ENCODE measurements around the gene RAB7B.

DNA sequence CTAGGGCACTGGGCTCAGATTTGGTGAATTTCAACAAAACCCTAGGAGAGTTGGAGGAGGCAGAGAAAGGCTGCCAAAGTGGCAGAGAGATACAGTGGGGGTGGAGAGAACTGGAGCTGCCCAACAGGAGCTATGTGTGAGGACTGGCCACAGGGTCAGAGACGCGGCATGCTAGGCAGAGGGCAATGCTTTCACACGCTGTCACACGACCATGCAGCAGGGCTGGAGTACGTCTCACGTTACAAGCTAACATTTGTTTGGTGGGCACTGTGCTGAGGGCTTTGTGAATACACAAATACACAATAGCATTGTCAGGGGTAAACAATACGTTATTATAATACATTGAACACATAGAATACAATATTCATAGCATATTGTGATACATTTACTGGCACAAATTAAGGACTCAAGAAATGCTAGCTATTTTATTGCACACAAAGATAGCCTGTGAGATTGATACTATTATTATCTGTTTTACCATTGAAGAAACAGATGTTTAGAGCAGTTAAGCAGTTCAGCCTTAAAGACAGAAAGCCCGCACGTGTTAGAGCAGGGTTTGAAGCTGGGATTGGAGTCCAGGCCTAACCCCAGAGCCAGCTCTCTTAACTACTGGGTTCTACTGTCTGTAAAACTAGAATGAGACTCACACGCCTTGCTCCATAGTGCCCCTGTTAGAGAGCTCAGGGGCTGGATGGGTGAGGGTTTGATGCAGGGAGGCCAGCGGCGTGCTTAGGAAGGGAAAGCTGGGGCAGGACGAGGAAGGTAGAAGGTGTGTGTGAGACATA, 4.5 kb downstream of the RAB7B start:
- TF ChIP-seq, protein P1, sequence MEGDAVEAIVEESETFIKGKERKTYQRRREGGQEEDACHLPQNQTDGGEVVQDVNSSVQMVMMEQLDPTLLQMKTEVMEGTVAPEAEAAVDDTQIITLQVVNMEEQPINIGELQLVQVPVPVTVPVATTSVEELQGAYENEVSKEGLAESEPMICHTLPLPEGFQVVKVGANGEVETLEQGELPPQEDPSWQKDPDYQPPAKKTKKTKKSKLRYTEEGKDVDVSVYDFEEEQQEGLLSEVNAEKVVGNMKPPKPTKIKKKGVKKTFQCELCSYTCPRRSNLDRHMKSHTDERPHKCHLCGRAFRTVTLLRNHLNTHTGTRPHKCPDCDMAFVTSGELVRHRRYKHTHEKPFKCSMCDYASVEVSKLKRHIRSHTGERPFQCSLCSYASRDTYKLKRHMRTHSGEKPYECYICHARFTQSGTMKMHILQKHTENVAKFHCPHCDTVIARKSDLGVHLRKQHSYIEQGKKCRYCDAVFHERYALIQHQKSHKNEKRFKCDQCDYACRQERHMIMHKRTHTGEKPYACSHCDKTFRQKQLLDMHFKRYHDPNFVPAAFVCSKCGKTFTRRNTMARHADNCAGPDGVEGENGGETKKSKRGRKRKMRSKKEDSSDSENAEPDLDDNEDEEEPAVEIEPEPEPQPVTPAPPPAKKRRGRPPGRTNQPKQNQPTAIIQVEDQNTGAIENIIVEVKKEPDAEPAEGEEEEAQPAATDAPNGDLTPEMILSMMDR (IDR thresholded peaks at IDR 0.05; ENCODE audit: insufficient read depth, low read length, poor library complexity, severe bottlenecking): no peak
- TF ChIP-seq EZH2phosphoT487 (conservative IDR thresholded peaks at IDR 0.05; ENCODE audit: low read length): no peak
